IMR-90 (cell line): ENCODE measurements around the gene UTP11. TPM values are rescaled to one million over a fixed set of nuclear protein-coding genes. Genes with fewer than 3 reads are reported as not detected.

ENCODE experiments used
- ATAC-seq: fragments of 200-7000 bp; cut with Tn5 transposase; 2 replicates; pipeline ENCODE4 v1.9.1; 2020; ENCODE audit warnings: low read depth, mild to moderate bottlenecking, moderate library complexity
- BruUV-seq: library from RNA; stranded (reverse); fragments of 400-500 nt; replicated peaks from 2 replicates; lab custom pipeline; 2021; lab: Mats Ljungman, UMichigan
- CTCF ChIA-PET: fragments of 300-600 bp; formaldehyde crosslinking; extraction: SDS; loops from one replicate; lab custom pipeline; 2021; ENCODE audit warnings: antibody characterized with exemption; lab: Yijun Ruan, JAX
- POLR2A ChIA-PET: fragments of 300-600 bp; sonication (Branson Sonifier 250); formaldehyde crosslinking; loops from one replicate; lab custom pipeline; 2022; ENCODE audit warnings: antibody characterized with exemption; ENCODE audit not compliant: unreplicated experiment; lab: Charles Lee
- DNase-seq: peaks from one replicate; pipeline ENCODE4 v3.0.0; 2013
- H2AFZ ChIP-seq: replicated peaks from 2 replicates; pipeline ENCODE3; 2013; ENCODE audit warnings: low read length, mild to moderate bottlenecking; ENCODE audit not compliant: poor library complexity
- H2AK5ac ChIP-seq: 2 replicates; pipeline ENCODE4 v1.6.1; 2013; ENCODE audit warnings: low read depth, low read length, inconsistent platforms
- H2AK9ac ChIP-seq: replicated peaks from 2 replicates; pipeline ENCODE3; 2013; ENCODE audit warnings: mild to moderate bottlenecking, low read depth, low read length, moderate library complexity; ENCODE audit not compliant: poor library complexity
- H2BK120ac ChIP-seq: 2 replicates; pipeline ENCODE4 v1.6.1; 2013; ENCODE audit warnings: low read depth, low read length, inconsistent platforms
- H2BK15ac ChIP-seq: 3 replicates; pipeline ENCODE4 v1.6.1; 2013; ENCODE audit warnings: low read depth, low read length, inconsistent platforms
- H2BK20ac ChIP-seq: 2 replicates; pipeline ENCODE4 v1.6.1; 2013; ENCODE audit warnings: low read depth, mild to moderate bottlenecking, inconsistent platforms, low read length, moderate library complexity
- H2BK5ac ChIP-seq: 2 replicates; pipeline ENCODE4 v1.6.1; 2013; ENCODE audit warnings: mild to moderate bottlenecking, low read depth, low read length, inconsistent platforms; ENCODE audit not compliant: poor library complexity, severe bottlenecking
- H3K14ac ChIP-seq: replicated peaks from 2 replicates; pipeline ENCODE4 v1.6.1; 2013; ENCODE audit warnings: low read depth, low read length, inconsistent platforms
- H3K18ac ChIP-seq: 2 replicates; pipeline ENCODE4 v1.6.1; 2013; ENCODE audit warnings: low read depth, low read length, control low read depth
- H3K23ac ChIP-seq: 2 replicates; pipeline ENCODE4 v1.6.1; 2013; ENCODE audit warnings: low read depth, low read length, inconsistent platforms
- H3K27ac ChIP-seq: 2 replicates; pipeline ENCODE4 v1.5.1; 2013; ENCODE audit warnings: mild to moderate bottlenecking, control low read depth, low read length; ENCODE audit not compliant: insufficient read depth
- H3K27me3 ChIP-seq: 2 replicates; pipeline ENCODE4 v1.6.1; 2013; ENCODE audit warnings: low read length; ENCODE audit not compliant: control insufficient read depth, insufficient read depth
- H3K36me3 ChIP-seq: 2 replicates; pipeline ENCODE4 v1.6.1; 2013; ENCODE audit warnings: low read length, mixed read lengths; ENCODE audit not compliant: control insufficient read depth, insufficient read depth
- H3K4ac ChIP-seq: 2 replicates; pipeline ENCODE4 v1.6.1; 2013; ENCODE audit warnings: low read depth, low read length, inconsistent platforms
- H3K4me1 ChIP-seq: 2 replicates; pipeline ENCODE4 v1.6.1; 2013; ENCODE audit warnings: low read length, mixed read lengths; ENCODE audit not compliant: control insufficient read depth, insufficient read depth
- H3K4me2 ChIP-seq: 2 replicates; pipeline ENCODE4 v1.6.1; 2013; ENCODE audit warnings: low read depth, mild to moderate bottlenecking, control low read depth, low read length, moderate library complexity
- H3K4me3 ChIP-seq: 2 replicates; pipeline ENCODE4 v1.5.1; 2013; ENCODE audit warnings: low read depth, mild to moderate bottlenecking, control low read depth, low read length, moderate library complexity; ENCODE audit not compliant: insufficient read depth
- H3K56ac ChIP-seq: 2 replicates; pipeline ENCODE4 v1.6.1; 2013; ENCODE audit warnings: low read length, inconsistent platforms; ENCODE audit not compliant: insufficient read depth; ENCODE audit errors: extremely low read depth
- H3K79me1 ChIP-seq, 2 experiments: 2 replicates each; pipeline ENCODE4 v1.6.1; 2013; ENCODE audit warnings: low read length in 2 of 2, inconsistent platforms in 1 of 2, low read depth in 1 of 2
- H3K9ac ChIP-seq: 2 replicates; pipeline ENCODE4 v1.6.1; 2013; ENCODE audit warnings: low read depth, low read length, control low read depth
- H3K9me1 ChIP-seq: 2 replicates; pipeline ENCODE4 v1.6.1; 2013; ENCODE audit warnings: low read length, inconsistent platforms; ENCODE audit not compliant: insufficient read depth
- H3K9me3 ChIP-seq: 2 replicates; pipeline ENCODE4 v1.6.1; 2013; ENCODE audit warnings: low read length; ENCODE audit not compliant: control insufficient read depth, insufficient read depth
- H4K20me1 ChIP-seq: 2 replicates; pipeline ENCODE4 v1.6.1; 2013; ENCODE audit warnings: low read length, inconsistent platforms; ENCODE audit not compliant: insufficient read depth
- H4K5ac ChIP-seq: 2 replicates; pipeline ENCODE4 v1.6.1; 2013; ENCODE audit warnings: mild to moderate bottlenecking, low read depth, low read length, control low read depth
- H4K8ac ChIP-seq, 2 experiments: 2 replicates each; pipeline ENCODE4 v1.6.1; 2013; ENCODE audit warnings: low read depth in 2 of 2, low read length in 2 of 2, control low read depth in 1 of 2, inconsistent platforms in 1 of 2
- H4K91ac ChIP-seq: 2 replicates; pipeline ENCODE4 v1.6.1; 2013; ENCODE audit warnings: low read depth, low read length, inconsistent platforms; ENCODE audit not compliant: insufficient read depth
- CEBPB ChIP-seq: IDR thresholded peaks from 2 replicates; pipeline ENCODE4 v1.6.1; 2012; ENCODE audit warnings: low read depth, low read length, improper control_type of control experiment
- CHD1 ChIP-seq: IDR thresholded peaks from 2 replicates; pipeline ENCODE4 v1.6.1; 2012; ENCODE audit warnings: low read depth, low read length, improper control_type of control experiment
- ELK1 ChIP-seq: fragments of 150-350 bp; IDR thresholded peaks from 2 replicates; pipeline ENCODE4 v1.6.1; 2016; ENCODE audit warnings: low read depth, mild to moderate bottlenecking, low read length, moderate library complexity, borderline replicate concordance
- FOS ChIP-seq: fragments of 150-350 bp; IDR thresholded peaks from 2 replicates; pipeline ENCODE4 v1.6.1; 2016; ENCODE audit warnings: low read depth, low read length
- MAFK ChIP-seq: IDR thresholded peaks from 2 replicates; pipeline ENCODE4 v1.6.1; 2012; ENCODE audit warnings: low read depth, low read length, improper control_type of control experiment
- MXI1 ChIP-seq: IDR thresholded peaks from 2 replicates; pipeline ENCODE4 v1.6.1; 2012; ENCODE audit warnings: low read depth, mild to moderate bottlenecking, low read length, moderate library complexity, borderline replicate concordance
- NFE2L2 ChIP-seq: fragments of 150-350 bp; IDR thresholded peaks from 2 replicates; pipeline ENCODE4 v1.6.1; 2016; ENCODE audit warnings: low read depth, mild to moderate bottlenecking, low read length
- POLR2A ChIP-seq: IDR thresholded peaks from 2 replicates; pipeline ENCODE4 v1.6.1; 2012; ENCODE audit warnings: mild to moderate bottlenecking, low read depth, low read length
- RCOR1 ChIP-seq: IDR thresholded peaks from 2 replicates; pipeline ENCODE4 v1.6.1; 2012; ENCODE audit warnings: mild to moderate bottlenecking, low read length, improper control_type of control experiment; ENCODE audit not compliant: insufficient replicate concordance
- RFX5 ChIP-seq: IDR thresholded peaks from 2 replicates; pipeline ENCODE4 v1.8.0; 2012; ENCODE audit warnings: low read depth, mild to moderate bottlenecking, low read length, moderate library complexity
- SMC3 ChIP-seq: fragments of 150-350 bp; IDR thresholded peaks from 2 replicates; pipeline ENCODE4 v1.6.1; 2016; ENCODE audit warnings: low read depth, mild to moderate bottlenecking, antibody characterized with exemption, low read length, moderate library complexity
- WGBS, 2 experiments: methylation state at CpG; one replicate each; pipeline versions ENCODE4 v1.1.5 to v1.1.7; 2013; ENCODE audit warnings: missing lambda C conversion rate in 2 of 2; ENCODE audit not compliant: insufficient read length in 1 of 2; ENCODE audit errors: extremely low coverage in 2 of 2; 5-methylcytosine and 5-hydroxymethylcytosine counted together
- dilution Hi-C: fragments of 300-500 bp; cut with HindIII; formaldehyde crosslinking; loops from one replicate; pipeline ENCODE4 v1.14.3; 2018; ENCODE audit warnings: low sequenced_read_pairs; ENCODE audit not compliant: unreplicated experiment
- in situ Hi-C: fragments of 300-500 bp; cut with MboI; formaldehyde crosslinking; loops from 3 replicates; pipeline ENCODE4 v1.14.3; 2019; ENCODE audit warnings: low sequenced_read_pairs, inconsistent platforms, mixed read lengths
- intact Hi-C: fragments of 100-400 bp; cut with micrococcal nuclease; formaldehyde crosslinking; loops from 2 replicates; pipeline ENCODE4 v1.10.0; 2022
- polyA plus RNA-seq, 3 experiments: library from polyadenylated mRNA; depleted of rRNA; stranded (reverse); fragments of >200 nt; gene quantifications; 2 replicates each; pipeline ENCODE4 v1.2.3, GENCODE V29; 2012; ENCODE audit warnings: low replicate concordance in 1 of 3
- total RNA-seq: library from RNA; depleted of rRNA; stranded (reverse); fragments of >200 nt; gene quantifications from 2 replicates; pipeline ENCODE4 v1.2.3, GENCODE V29; 2012
- TF ChIP-seq, protein P1 (sequence below): conservative IDR thresholded peaks from 2 replicates; pipeline ENCODE4 v1.5.1; 2012; ENCODE audit warnings: mild to moderate bottlenecking, low read depth, low read length, improper control_type of control experiment

UTP11 gene
- total and polyA plus RNA-seq, 2 of the 4 experiments (the other 2 are of a cell fraction): 22.0 to 27.8 TPM

DNA sequence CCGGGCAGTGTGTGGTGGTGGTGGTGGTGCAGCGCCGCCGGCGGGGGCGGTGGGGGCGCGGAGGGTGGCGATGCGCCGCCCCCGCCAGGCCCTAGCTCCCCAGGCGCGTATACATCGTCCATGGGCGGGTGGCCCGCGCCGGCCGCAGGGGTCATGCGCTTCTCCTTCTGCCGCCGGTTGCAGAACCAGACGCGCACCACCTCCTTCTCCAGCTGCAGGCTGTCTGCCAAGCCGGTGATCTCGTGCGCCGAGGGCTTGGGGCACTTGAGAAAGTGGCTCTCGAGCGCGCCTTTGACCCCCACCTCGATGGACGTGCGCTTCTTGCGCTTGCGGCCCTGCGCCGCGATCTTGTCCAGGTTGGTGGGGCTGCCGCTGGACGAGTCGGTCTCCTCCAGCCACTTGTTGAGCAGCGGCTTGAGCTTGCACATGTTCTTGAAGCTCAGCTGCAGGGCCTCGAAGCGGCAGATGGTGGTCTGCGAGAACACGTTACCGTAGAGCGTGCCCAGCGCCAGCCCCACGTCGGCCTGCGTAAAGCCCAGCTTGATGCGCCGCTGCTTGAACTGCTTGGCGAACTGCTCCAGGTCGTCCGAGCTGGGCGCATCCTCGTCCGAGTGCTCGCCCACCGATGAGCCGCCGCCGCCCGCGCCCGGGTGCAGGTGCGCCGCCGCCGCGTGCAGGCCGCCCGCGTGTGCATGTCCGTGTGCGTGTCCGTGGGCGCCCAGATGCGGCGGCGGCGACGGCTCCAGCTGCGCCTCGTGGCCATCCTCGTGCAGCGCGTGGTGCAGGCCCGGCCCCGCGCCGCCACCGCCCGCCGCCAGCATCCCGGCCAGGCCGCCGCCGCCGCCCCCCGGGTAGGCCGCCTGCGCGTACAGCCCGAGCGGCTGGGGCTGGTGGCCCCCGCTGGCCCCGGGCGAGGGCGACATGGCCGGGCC lies 33.1 kb downstream of the UTP11 start (continued):
- no peak for TF ChIP-seq NFE2L2

DNA sequence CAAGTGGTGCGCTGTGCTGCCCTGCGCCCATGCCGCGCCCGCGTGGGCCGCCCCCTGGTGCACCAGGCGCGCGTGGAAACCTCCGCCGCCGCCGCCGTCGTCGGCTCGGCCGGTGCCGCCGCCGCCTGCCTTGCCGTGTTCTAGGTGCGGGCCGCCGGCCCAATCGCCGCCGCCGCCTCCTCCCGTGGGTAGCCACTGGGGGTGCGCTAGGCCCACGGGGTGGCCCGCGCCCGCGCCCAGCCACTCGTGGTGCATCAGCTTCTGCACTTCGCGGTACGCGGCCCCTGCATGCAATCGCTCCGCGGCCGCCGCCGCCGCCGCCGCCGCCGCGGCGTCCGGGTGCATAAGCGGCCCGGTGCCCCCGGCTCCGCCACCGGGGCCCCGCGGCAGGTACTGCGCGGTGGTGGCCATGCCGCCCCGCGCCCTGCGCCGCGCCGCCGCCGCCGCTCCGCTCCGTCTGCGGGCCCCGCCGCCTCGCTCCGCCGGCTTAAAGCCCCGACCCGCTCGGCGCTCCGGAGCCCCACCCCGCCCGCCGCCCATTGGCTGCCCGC lies 33.9 kb downstream of the UTP11 start, which contains the start of gene POU3F1:
POU3F1 (minus strand) TSS at position 461 of the 551 bp plus-strand sequence; CDS start at position 411, 50 bp downstream.
- H3K14ac ChIP-seq: no peak within 1 kb of the TSS
- H3K18ac ChIP-seq: no peak within 1 kb of the TSS
- WGBS, 2 experiments: 1% methylated on average over 38 of the region's 92 CpGs; no CpG with 5 or more reads in 1 of the 2 experiments
- no peaks in the 10 kb centered on the region for H3K4me1 ChIP-seq
- in situ Hi-C loops (no loop called here), intact Hi-C loops (no loop called here), dilution Hi-C loops (no loop called here)
- no peak within 1 kb of the TSS for H3K9ac ChIP-seq
- H3K9me1 ChIP-seq: no peaks in the 10 kb centered on the region
- H3K4ac ChIP-seq: no peak within 1 kb of the TSS
- H3K4me2 ChIP-seq: peak within 1 kb of the TSS; percentile 88
- no peak within 1 kb of the TSS for H2BK20ac ChIP-seq
- H2AK9ac ChIP-seq: peak within 1 kb of the TSS; percentile 11
- ChIA-PET CTCF (interaction anchor here (0.8 kb wide), 1 partner anchor 476 kb away, joined by 3 read pairs; no protein-coding TSS in a partner anchor), POLR2A (interaction anchor here (1.4 kb wide), 1 partner anchor 50 kb away, joined by 4 read pairs; no protein-coding TSS in a partner anchor)
- H4K5ac ChIP-seq: no peak within 1 kb of the TSS
- no peak within 1 kb of the TSS for H2BK5ac ChIP-seq
- H2BK15ac ChIP-seq: no peak within 1 kb of the TSS
- H3K27me3 ChIP-seq: peaks cover 72% of the 10 kb centered on the region
- ATAC-seq (peak; percentile 2; the same call in 1 of the 2 replicates), DNase-seq (no peak)
- no peak within 1 kb of the TSS for H2BK120ac ChIP-seq
- H4K8ac ChIP-seq: no peak within 1 kb of the TSS
- no TSS peak for BruUV-seq
- no peak within 1 kb of the TSS for H4K91ac ChIP-seq
- H3K56ac ChIP-seq: no peak within 1 kb of the TSS; the same call in 1 of the 2 replicates
- no peak within 1 kb of the TSS for H3K27ac ChIP-seq
- H3K9me3 ChIP-seq: 0 out of 2 replicates have a peak, but pooled peaks cover 2% of the 10 kb centered on the region
- no peaks in the 10 kb centered on the region for H3K36me3 ChIP-seq
- H3K4me3 ChIP-seq: peak within 1 kb of the TSS; percentile 48
- H2AK5ac ChIP-seq: no peak within 1 kb of the TSS
- peak within 1 kb of the TSS; percentile 97 for H2AFZ ChIP-seq
- no peaks in the 10 kb centered on the region for H4K20me1 ChIP-seq
- no peak within 1 kb of the TSS for H3K23ac ChIP-seq
- H3K79me1 ChIP-seq: no peaks in the 10 kb centered on the region
- TF ChIP-seq FOS (no peak), RCOR1 (no peak), SMC3 (no peak), CHD1 (no peak), MAFK (no peak), NFE2L2 (no peak), RFX5 (no peak), POLR2A (no peak), ELK1 (no peak), CEBPB (no peak), MXI1 (no peak)
- TF ChIP-seq, protein P1, sequence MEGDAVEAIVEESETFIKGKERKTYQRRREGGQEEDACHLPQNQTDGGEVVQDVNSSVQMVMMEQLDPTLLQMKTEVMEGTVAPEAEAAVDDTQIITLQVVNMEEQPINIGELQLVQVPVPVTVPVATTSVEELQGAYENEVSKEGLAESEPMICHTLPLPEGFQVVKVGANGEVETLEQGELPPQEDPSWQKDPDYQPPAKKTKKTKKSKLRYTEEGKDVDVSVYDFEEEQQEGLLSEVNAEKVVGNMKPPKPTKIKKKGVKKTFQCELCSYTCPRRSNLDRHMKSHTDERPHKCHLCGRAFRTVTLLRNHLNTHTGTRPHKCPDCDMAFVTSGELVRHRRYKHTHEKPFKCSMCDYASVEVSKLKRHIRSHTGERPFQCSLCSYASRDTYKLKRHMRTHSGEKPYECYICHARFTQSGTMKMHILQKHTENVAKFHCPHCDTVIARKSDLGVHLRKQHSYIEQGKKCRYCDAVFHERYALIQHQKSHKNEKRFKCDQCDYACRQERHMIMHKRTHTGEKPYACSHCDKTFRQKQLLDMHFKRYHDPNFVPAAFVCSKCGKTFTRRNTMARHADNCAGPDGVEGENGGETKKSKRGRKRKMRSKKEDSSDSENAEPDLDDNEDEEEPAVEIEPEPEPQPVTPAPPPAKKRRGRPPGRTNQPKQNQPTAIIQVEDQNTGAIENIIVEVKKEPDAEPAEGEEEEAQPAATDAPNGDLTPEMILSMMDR: no peak
